ENCODE measurements around the gene VPS13D.

Gene VPS13D

GRCh38 chr1:12447849-12448312, 218.1 kb downstream of the VPS13D start:
- no peaks in the 10 kb centered on the region for H3F3A ChIP-seq (ENCODE audit: control insufficient read depth, insufficient read depth)
- no peaks in the 10 kb centered on the region for H3K36me3 ChIP-seq (ENCODE audit: control insufficient read depth, low read length)
- no peak overlapping the region for H3K4me3 ChIP-seq (ENCODE audit: low read length)
- no peaks in the 10 kb centered on the region for H3K79me2 ChIP-seq (ENCODE audit: control insufficient read depth, low read length)
- no peak overlapping the region for H3K27ac ChIP-seq (ENCODE audit: low read depth, low read length)
- H3K9me3 ChIP-seq (ENCODE audit: control insufficient read depth, insufficient read depth, low read length) = no peaks in the 10 kb centered on the region
- no peaks in the 10 kb centered on the region; the same call in 1 of the 2 replicates for H4K20me1 ChIP-seq (ENCODE audit: control insufficient read depth, insufficient read depth, low read depth, low read length)
- H3K4me2 ChIP-seq (ENCODE audit: low read length) = no peak overlapping the region
- no peaks in the 10 kb centered on the region for H3K4me1 ChIP-seq (ENCODE audit: control insufficient read depth, low read length)
- TF ChIP-seq EZH2phosphoT487 (IDR thresholded peaks at IDR 0.05; ENCODE audit: borderline replicate concordance, low read length) (no peak), CTCF (IDR thresholded peaks at IDR 0.05; ENCODE audit: low read depth, low read length, poor library complexity, severe bottlenecking) (no peak)
- no peaks in the 10 kb centered on the region for H3K9me2 ChIP-seq (replicated peaks; ENCODE audit: control insufficient read depth, low read length)
- H3K27me3 ChIP-seq (ENCODE audit: control insufficient read depth, low read length) = no peaks in the 10 kb centered on the region

GRCh38 chr1:12448746-12449177, 218.9 kb downstream of the VPS13D start:
- Histone ChIP-seq H3K36me3 (ENCODE audit: control insufficient read depth, low read length) (no peaks in the 10 kb centered on the region), H3K9me2 (replicated peaks; ENCODE audit: control insufficient read depth, low read length) (no peaks in the 10 kb centered on the region), H3K4me3 (ENCODE audit: low read length) (no peak overlapping the region), H4K20me1 (ENCODE audit: control insufficient read depth, insufficient read depth, low read depth, low read length) (no peaks in the 10 kb centered on the region; the same call in 1 of the 2 replicates), H3K79me2 (ENCODE audit: control insufficient read depth, low read length) (no peaks in the 10 kb centered on the region), H3K4me2 (ENCODE audit: low read length) (no peak overlapping the region), H3K27ac (ENCODE audit: low read depth, low read length) (no peak overlapping the region), H3K27me3 (ENCODE audit: control insufficient read depth, low read length) (no peaks in the 10 kb centered on the region), H3F3A (ENCODE audit: control insufficient read depth, insufficient read depth) (no peaks in the 10 kb centered on the region), H3K4me1 (ENCODE audit: control insufficient read depth, low read length) (no peaks in the 10 kb centered on the region), H3K9me3 (ENCODE audit: control insufficient read depth, insufficient read depth, low read length) (no peaks in the 10 kb centered on the region)
- TF ChIP-seq EZH2phosphoT487 (IDR thresholded peaks at IDR 0.05; ENCODE audit: borderline replicate concordance, low read length) = no peak
- TF ChIP-seq CTCF (IDR thresholded peaks at IDR 0.05; ENCODE audit: low read depth, low read length, poor library complexity, severe bottlenecking) = no peak

GRCh38 chr1:12450090-12450755, 220.4 kb downstream of the VPS13D start:
- Histone ChIP-seq H4K20me1 (ENCODE audit: control insufficient read depth, insufficient read depth, low read depth, low read length) (no peaks in the 10 kb centered on the region; the same call in 1 of the 2 replicates), H3K9me3 (ENCODE audit: control insufficient read depth, insufficient read depth, low read length) (no peaks in the 10 kb centered on the region), H3K27me3 (ENCODE audit: control insufficient read depth, low read length) (no peaks in the 10 kb centered on the region), H3F3A (ENCODE audit: control insufficient read depth, insufficient read depth) (no peaks in the 10 kb centered on the region), H3K36me3 (ENCODE audit: control insufficient read depth, low read length) (no peaks in the 10 kb centered on the region), H3K4me3 (ENCODE audit: low read length) (no peak overlapping the region), H3K27ac (ENCODE audit: low read depth, low read length) (no peak overlapping the region), H3K9me2 (replicated peaks; ENCODE audit: control insufficient read depth, low read length) (no peaks in the 10 kb centered on the region), H3K4me2 (ENCODE audit: low read length) (no peak overlapping the region), H3K79me2 (ENCODE audit: control insufficient read depth, low read length) (no peaks in the 10 kb centered on the region), H3K4me1 (ENCODE audit: control insufficient read depth, low read length) (no peaks in the 10 kb centered on the region)
- TF ChIP-seq CTCF (IDR thresholded peaks at IDR 0.05; ENCODE audit: low read depth, low read length, poor library complexity, severe bottlenecking) (no peak), EZH2phosphoT487 (IDR thresholded peaks at IDR 0.05; ENCODE audit: borderline replicate concordance, low read length) (no peak)

Measured in DOHH2 (cell line).